Esophagus squamous epithelium (tissue), 5 donors: ENCODE data around the gene RNF169. TPM values are rescaled to one million over a fixed set of nuclear protein-coding genes. Genes with fewer than 3 reads are reported as not detected.

Source experiments
- DNase-seq: peaks from one replicate; lab custom pipeline; 2025; lab: John Stamatoyannopoulos, UW
- H3K27ac ChIP-seq, 4 donors: fragments of 200-600 bp; sonication (generic); one replicate each; pipeline ENCODE4 v1.5.1; 2016 to 2019; ENCODE audit warnings: mild to moderate bottlenecking in 1 of 4
- H3K27me3 ChIP-seq, 4 donors: fragments of 200-600 bp; sonication (generic); 1 replicate in 3 of 4; 2 replicates in 1 of 4; pipeline versions ENCODE4 v1.5.1 to v1.6.0; 2017 to 2021; ENCODE audit warnings: antibody characterized with exemption in 1 of 4
- H3K36me3 ChIP-seq, 3 donors: fragments of 200-600 bp; sonication (generic); one replicate each; pipeline ENCODE4 v1.5.1; 2016 to 2019
- H3K4me1 ChIP-seq, 3 donors: fragments of 200-600 bp; sonication (generic); one replicate each; pipeline ENCODE4 v1.5.1; 2017 to 2019
- H3K4me3 ChIP-seq, 4 donors: fragments of 200-600 bp; sonication (generic); 1 replicate in 3 of 4; 2 replicates in 1 of 4; pipeline ENCODE4 v1.5.1; 2016 to 2019; ENCODE audit warnings: mild to moderate bottlenecking in 2 of 4, moderate library complexity in 1 of 4
- H3K9me3 ChIP-seq, 3 donors: fragments of 200-600 bp; sonication (generic); one replicate each; pipeline ENCODE4 v1.5.1; 2016 to 2019
- CTCF ChIP-seq, 6 experiments: fragments of 450-650 bp in 4 of 6; fragments of 200-600 bp in 2 of 6; sonication (generic) in 2 of 6; IDR thresholded peaks; one replicate each; pipeline ENCODE4 v1.5.1; 2016 to 2019; ENCODE audit warnings: antibody characterized with exemption in 6 of 6, mild to moderate bottlenecking in 4 of 6, moderate library complexity in 4 of 6
- POLR2A ChIP-seq, 4 donors: fragments of 450-650 bp; IDR thresholded peaks; one replicate each; pipeline ENCODE4 v1.6.1; 2017; ENCODE audit warnings: antibody characterized with exemption in 4 of 4, mild to moderate bottlenecking in 4 of 4, moderate library complexity in 3 of 4
- WGBS, 2 donors: methylation state at CpG; one replicate each; pipeline ENCODE4 v1.1.5; 2018; 5-methylcytosine and 5-hydroxymethylcytosine counted together
- intact Hi-C: fragments of 100-400 bp; cut with DNase I; formaldehyde crosslinking; loops from one replicate; pipeline ENCODE4 v1.15.0; 2022
- total RNA-seq, 4 donors: library from RNA; depleted of rRNA; stranded (reverse); fragments of >200 nt; gene quantifications; one replicate each; pipeline ENCODE4 v1.1.0, GENCODE V29; 2016
- donor health status: DM: yes; HTN: yes; CAD: no.

RNF169 gene
- total RNA-seq, 4 donors from 2014 or later: 18.0 to 23.3 (median 19.2) TPM

GRCh38 chr11:74806267-74806666, 57.6 kb downstream of the RNF169 start:
- DNase-seq: no peak
- H3K27ac ChIP-seq: no peak overlapping the region
- intact Hi-C loops: no loop called here
- peaks cover 0 to 18% (median 0%) of the 10 kb centered on the region in 3 donors for H3K36me3 ChIP-seq
- H3K4me3 ChIP-seq: no peak overlapping the region
- no peaks in the 10 kb centered on the region for H3K27me3 ChIP-seq
- no peaks in the 10 kb centered on the region for H3K9me3 ChIP-seq
- TF ChIP-seq POLR2A (IDR thresholded peaks at IDR 0.05): no peak
- no peak for TF ChIP-seq CTCF (IDR thresholded peaks at IDR 0.05)
- 79 to 83% methylated on average over 3 of the region's 3 CpGs for WGBS, 2 donors
- peaks cover 0 to 18% (median 3%) of the 10 kb centered on the region in 3 donors for H3K4me1 ChIP-seq

- no peak for DNase-seq
- H3K27ac ChIP-seq: no peak overlapping the region
These were observed 61.2 kb downstream of the RNF169 start for GRCh38 chr11:74809801-74810200.

DNA sequence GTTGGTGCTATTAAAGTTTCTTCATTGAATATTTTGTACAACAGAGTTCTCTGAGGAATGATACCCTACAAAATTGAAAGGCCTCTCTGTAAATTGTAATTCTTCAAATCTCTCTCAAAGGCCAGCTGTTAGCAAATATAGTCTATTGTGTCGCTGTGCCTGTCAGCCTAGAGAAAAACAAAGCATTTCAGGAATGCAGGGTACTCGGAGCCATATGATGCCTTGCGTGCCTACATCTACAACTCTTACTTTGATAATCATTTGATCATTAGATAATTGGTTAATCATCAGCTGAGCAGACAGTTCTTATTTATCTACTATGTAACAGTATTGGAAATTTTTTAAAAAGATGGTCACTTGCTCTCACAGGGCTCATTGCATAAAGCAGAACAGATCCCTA, 67.3 kb downstream of the RNF169 start:
- DNase-seq: no peak
- no peak for TF ChIP-seq POLR2A (IDR thresholded peaks at IDR 0.05)
- TF ChIP-seq CTCF (IDR thresholded peaks at IDR 0.05): no peak
- intact Hi-C loops: no loop called here
- peaks cover 0 to 95% (median 0%) of the 10 kb centered on the region in 3 donors for H3K36me3 ChIP-seq
- 88 to 95% methylated on average over 3 of the region's 3 CpGs for WGBS, 2 donors
- H3K9me3 ChIP-seq: no peaks in the 10 kb centered on the region
- no peak overlapping the region for H3K4me3 ChIP-seq
- H3K27ac ChIP-seq: no peak overlapping the region
- H3K4me1 ChIP-seq: peaks cover 0 to 26% (median 6%) of the 10 kb centered on the region in 3 donors
- no peaks in the 10 kb centered on the region for H3K27me3 ChIP-seq

More at GRCh38 chr11:74809801-74810200, 61.2 kb downstream of the RNF169 start:
- no peaks in the 10 kb centered on the region for H3K9me3 ChIP-seq
- peaks cover 0 to 18% (median 3%) of the 10 kb centered on the region in 3 donors for H3K4me1 ChIP-seq
- no peak overlapping the region for H3K4me3 ChIP-seq
- intact Hi-C loops: no loop called here
- H3K27me3 ChIP-seq: no peaks in the 10 kb centered on the region
- peaks cover 0 to 43% (median 0%) of the 10 kb centered on the region in 3 donors for H3K36me3 ChIP-seq
- TF ChIP-seq POLR2A (IDR thresholded peaks at IDR 0.05) (no peak), CTCF (IDR thresholded peaks at IDR 0.05) (no peak)

- TF ChIP-seq CTCF (IDR thresholded peaks at IDR 0.05): no peak
- TF ChIP-seq POLR2A (IDR thresholded peaks at IDR 0.05): no peak
- Histone ChIP-seq H3K36me3 (peaks cover 0 to 92% (median 0%) of the 10 kb centered on the region in 3 donors), H3K4me1 (peaks cover 0 to 28% (median 7%) of the 10 kb centered on the region in 3 donors), H3K4me3 (no peak overlapping the region), H3K27ac (no peak overlapping the region), H3K9me3 (no peaks in the 10 kb centered on the region), H3K27me3 (no peaks in the 10 kb centered on the region)
- WGBS, 2 donors: 85 to 88% methylated on average over 2 of the region's 2 CpGs
- DNase-seq: no peak
- intact Hi-C loops: no loop called here
These were observed 68.0 kb downstream of the RNF169 start for GRCh38 chr11:74816664-74817063.

GRCh38 chr11:74818283-74818946, 69.8 kb downstream of the RNF169 start:
- Histone ChIP-seq H3K4me3 (no peak overlapping the region), H3K9me3 (peaks cover 0 to 12% (median 0%) of the 10 kb centered on the region in 3 donors), H3K27me3 (no peaks in the 10 kb centered on the region), H3K4me1 (peaks cover 0 to 44% (median 14%) of the 10 kb centered on the region in 3 donors), H3K36me3 (peaks cover 0 to 92% (median 0%) of the 10 kb centered on the region in 3 donors), H3K27ac (no peak overlapping the region)
- intact Hi-C loops: no loop called here
- TF ChIP-seq POLR2A (IDR thresholded peaks at IDR 0.05): no peak
- TF ChIP-seq CTCF (IDR thresholded peaks at IDR 0.05): no peak
- 55 to 100% methylated on average over 2 to 3 of the region's 3 CpGs for WGBS, 2 donors
- DNase-seq: no peak
